HG02763 (cell line): ENCODE results near the gene PPP1R12C.
"Not testable (repeated sequence)": the region's sequence is repeated elsewhere in the genome, so short reads cannot be mapped to it uniquely, and the experiment has no call there.

ENCODE experiments used
- ATAC-seq: cut with Tn5 transposase; IDR thresholded peaks from one replicate; pipeline ENCODE4 v1.9.1; 2021; ENCODE audit warnings: mild to moderate bottlenecking, moderate library complexity; ENCODE audit not compliant: unreplicated experiment

Gene PPP1R12C

GRCh38 chr19:55116859-55117662 lies at the start of gene PPP1R12C:
Gene PPP1R12C, minus strand, starts transcription at chr19:55117637. Its CDS starts 94 bp downstream, at chr19:55117543.
- peak; percentile 6 for ATAC-seq

- ATAC-seq = peak; percentile 82
Measured at GRCh38 chr19:55166530-55167268, 49.3 kb upstream of the PPP1R12C start, which contains the start of gene DNAAF3. Gene DNAAF3, minus strand, starts transcription at chr19:55166613. Its CDS starts 200 bp downstream, at chr19:55166413.

- ATAC-seq = peak; percentile 5
Measured at GRCh38 chr19:55165952-55166529, 48.6 kb upstream of the PPP1R12C start.

GRCh38 chr19:55161571-55162322 lies 44.3 kb upstream of the PPP1R12C start:
- no peak for ATAC-seq

- no peak for ATAC-seq
Measured at GRCh38 chr19:55160986-55161365, 43.5 kb upstream of the PPP1R12C start.

- ATAC-seq = no peak
Measured at GRCh38 chr19:55160128-55160985, 42.9 kb upstream of the PPP1R12C start.

GRCh38 chr19:55158848-55159749 lies 41.7 kb upstream of the PPP1R12C start:
- ATAC-seq = no peak

- ATAC-seq = no peak
Measured at GRCh38 chr19:55158423-55158822, 41.0 kb upstream of the PPP1R12C start.

- no peak for ATAC-seq
Measured at GRCh38 chr19:55157064-55157908, 39.8 kb upstream of the PPP1R12C start, which contains the start of gene TNNI3. Gene TNNI3, minus strand, starts transcription at chr19:55157732. Its CDS starts 143 bp downstream, at chr19:55157589.

- ATAC-seq = no peak
Measured at GRCh38 chr19:55156202-55157063, 39.0 kb upstream of the PPP1R12C start.

- ATAC-seq = not testable (repeated sequence)
Measured at GRCh38 chr19:55155784-55156183, 38.3 kb upstream of the PPP1R12C start.

- ATAC-seq = no peak
Measured at GRCh38 chr19:55153652-55154264, 36.3 kb upstream of the PPP1R12C start.

- ATAC-seq = no peak
Measured at GRCh38 chr19:55152017-55152416, 34.6 kb upstream of the PPP1R12C start.

GRCh38 chr19:55149078-55150003 lies 31.9 kb upstream of the PPP1R12C start, which contains the start of gene TNNT1:
Gene TNNT1, minus strand, starts transcription at chr19:55149206. Its CDS starts 2,049 bp downstream, at chr19:55147157.
- no peak for ATAC-seq

- no peak for ATAC-seq
Measured at GRCh38 chr19:55147545-55148251, 30.3 kb upstream of the PPP1R12C start.
